ENCODE measurements around the gene GRK4. TPM values are rescaled to one million over a fixed set of nuclear protein-coding genes. Genes with fewer than 3 reads are reported as not detected.

Gene GRK4
- total and polyA plus RNA-seq, 4 donors = 1.0 to 2.2 (median 1.8) TPM

- TF ChIP-seq YY1 (IDR thresholded peaks at IDR 0.05) (peak; percentile 68), SP1 (IDR thresholded peaks at IDR 0.05) (peak; percentile 62), HNF4A (conservative IDR thresholded peaks at IDR 0.05) (peak; percentile 36 to 52), RAD21 (IDR thresholded peaks at IDR 0.05) (no peak), REST (IDR thresholded peaks at IDR 0.05) (peak; percentile 12), ATF3 (IDR thresholded peaks at IDR 0.05) (no peak), RXRA (IDR thresholded peaks at IDR 0.05) (peak; percentile 29 to 51)
- Histone ChIP-seq H3K4me1 (ENCODE audit: control insufficient read depth in 4 of 4, insufficient read depth in 4 of 4, low read length in 3 of 4) (peaks cover 7 to 33% (median 25%) of the 10 kb centered on the region in 4 donors), H3K4me3 (ENCODE audit: low read depth in 1 of 3, low read length in 3 of 3) (no peak overlapping the region), H3K27me3 (ENCODE audit: control insufficient read depth in 4 of 4, insufficient read depth in 4 of 4, low read length in 3 of 4) (no peaks in the 10 kb centered on the region), H3K27ac (ENCODE audit: low read depth in 1 of 2, low read length in 2 of 2) (peak overlapping the region in 1 of 2 donors; percentile 46), H3K9me3 (ENCODE audit: control insufficient read depth in 4 of 4, low read length in 3 of 4) (no peaks in the 10 kb centered on the region), H3K36me3 (ENCODE audit: control insufficient read depth in 4 of 4, insufficient read depth in 3 of 4, low read depth in 1 of 4, low read length in 3 of 4) (no peaks in the 10 kb centered on the region), H3K9ac (ENCODE audit: low read depth in 1 of 2, low read length in 2 of 2) (no peak overlapping the region)
- no peak for DNase-seq (ENCODE audit: low spot score)
- 62% methylated on average over 3 of the region's 3 CpGs for WGBS
Observed at GRCh38 chr4:3070709-3071500, 107.5 kb downstream of the GRK4 start.

GRCh38 chr4:3071811-3072210 is 108.4 kb downstream of the GRK4 start:
- no peak for DNase-seq (ENCODE audit: low spot score)
- H3K27me3 ChIP-seq (ENCODE audit: control insufficient read depth in 4 of 4, insufficient read depth in 4 of 4, low read length in 3 of 4) = no peaks in the 10 kb centered on the region
- no peak for TF ChIP-seq NR2F2 (IDR thresholded peaks at IDR 0.05)
- no peak for TF ChIP-seq RXRA (IDR thresholded peaks at IDR 0.05)
- TF ChIP-seq MAX (IDR thresholded peaks at IDR 0.05) = no peak
- no peak for TF ChIP-seq TAF1 (conservative IDR thresholded peaks at IDR 0.05)
- no peak for TF ChIP-seq GABPA (IDR thresholded peaks at IDR 0.05 in 1 of 2, conservative IDR thresholded peaks at IDR 0.05 in 1 of 2)
- WGBS = 92% methylated on average over 7 of the region's 7 CpGs
- H3K9me3 ChIP-seq (ENCODE audit: control insufficient read depth in 4 of 4, low read length in 3 of 4) = no peaks in the 10 kb centered on the region
- peak overlapping the region; percentile 9 to 46 for H3K27ac ChIP-seq (ENCODE audit: low read depth in 1 of 2, low read length in 2 of 2)
- no peaks in the 10 kb centered on the region for H3K36me3 ChIP-seq (ENCODE audit: control insufficient read depth in 4 of 4, insufficient read depth in 3 of 4, low read depth in 1 of 4, low read length in 3 of 4)
- no peak overlapping the region for H3K9ac ChIP-seq (ENCODE audit: low read depth in 1 of 2, low read length in 2 of 2)
- peaks cover 7 to 41% (median 32%) of the 10 kb centered on the region in 4 donors for H3K4me1 ChIP-seq (ENCODE audit: control insufficient read depth in 4 of 4, insufficient read depth in 4 of 4, low read length in 3 of 4)
- no peak overlapping the region for H3K4me3 ChIP-seq (ENCODE audit: low read depth in 1 of 3, low read length in 3 of 3)

Data from liver (tissue), 9 donors.